ENCODE measurements around the gene IQCH. TPM values are rescaled to one million over a fixed set of nuclear protein-coding genes. Genes with fewer than 3 reads are reported as not detected.

IQCH gene
- polyA plus RNA-seq, 3 donors, result 0.03 TPM; not detected in 2

GRCh38 chr15:67413770-67414390 lies 159.3 kb downstream of the IQCH start:
- Histone ChIP-seq H3K79me2 (ENCODE audit: insufficient read depth, low read length) (no peaks in the 10 kb centered on the region), H3K9ac (ENCODE audit: insufficient read depth, low read length, poor library complexity, severe bottlenecking) (no peak overlapping the region), H3K4me2 (replicated peaks; ENCODE audit: extremely low read depth, low read length, poor library complexity, severe bottlenecking) (no peak overlapping the region), H3K9me3 (replicated peaks in 1 of 2; ENCODE audit: control insufficient read depth in 1 of 2, insufficient read depth in 1 of 2, low read length in 2 of 2) (no peaks in the 10 kb centered on the region), H3K27me3 (ENCODE audit: control insufficient read depth in 2 of 2, insufficient read depth in 2 of 2, low read length in 2 of 2) (no peaks in the 10 kb centered on the region), H3K27ac (ENCODE audit: low read depth in 1 of 2, low read length in 2 of 2) (no peak overlapping the region), H4K20me1 (ENCODE audit: insufficient read depth, low read length) (no peaks in the 10 kb centered on the region), H3K4me3 (replicated peaks in 1 of 3; ENCODE audit: low read depth in 2 of 3, low read length in 3 of 3) (no peak overlapping the region), H3K4me1 (ENCODE audit: control insufficient read depth in 1 of 2, insufficient read depth in 2 of 2, low read length in 2 of 2) (no peaks in the 10 kb centered on the region), H3K36me3 (replicated peaks in 1 of 2; ENCODE audit: control insufficient read depth in 1 of 2, insufficient read depth in 2 of 2, low read length in 2 of 2) (no peaks in the 10 kb centered on the region), H2AFZ (ENCODE audit: insufficient read depth, low read depth, low read length, poor library complexity, severe bottlenecking) (no peak overlapping the region)
- H3K9me3 Mint-ChIP-seq, result peaks cover 0 to 2% (median 0%) of the 10 kb centered on the region in 7 donors
- no peak for DNase-seq
- peak overlapping the region in 3 of 7 donors; percentile 2 to 30 (median 8) for H3K27ac Mint-ChIP-seq
- intact Hi-C loops (cut with micrococcal nuclease), result no loop called here
- no peaks in the 10 kb centered on the region for H3K27me3 Mint-ChIP-seq (ENCODE audit: low read depth in 3 of 3)
- H3K4me1 Mint-ChIP-seq, result peaks cover 6% of the 10 kb centered on the region
- no peak overlapping the region for H3K4me3 Mint-ChIP-seq
- 15% methylated on average over 9 of the region's 11 CpGs for WGBS (ENCODE audit: insufficient coverage)
- no peak for TF ChIP-seq CTCF (IDR thresholded peaks at IDR 0.05)
- peaks cover 0 to 1% of the 10 kb centered on the region in 2 donors for H3K36me3 Mint-ChIP-seq

GRCh38 chr15:67415181-67415580 lies 160.6 kb downstream of the IQCH start:
- no peak for TF ChIP-seq CTCF (IDR thresholded peaks at IDR 0.05)
- intact Hi-C loops (cut with micrococcal nuclease), result no loop called here
- WGBS (ENCODE audit: insufficient coverage), result 100% methylated on average over 3 of the region's 7 CpGs
- no peaks in the 10 kb centered on the region for H3K27me3 Mint-ChIP-seq (ENCODE audit: low read depth in 3 of 3)
- no peak overlapping the region for H3K4me3 Mint-ChIP-seq
- no peak overlapping the region for H3K27ac ChIP-seq (ENCODE audit: low read depth in 1 of 2, low read length in 2 of 2)
- no peak for DNase-seq
- peaks cover 0 to 1% of the 10 kb centered on the region in 2 donors for H3K36me3 Mint-ChIP-seq
- no peaks in the 10 kb centered on the region for H3K4me1 ChIP-seq (ENCODE audit: control insufficient read depth in 1 of 2, insufficient read depth in 2 of 2, low read length in 2 of 2)
- H4K20me1 ChIP-seq (ENCODE audit: insufficient read depth, low read length), result no peaks in the 10 kb centered on the region
- peaks cover 6% of the 10 kb centered on the region for H3K4me1 Mint-ChIP-seq
- H3K9me3 ChIP-seq (replicated peaks in 1 of 2; ENCODE audit: control insufficient read depth in 1 of 2, insufficient read depth in 1 of 2, low read length in 2 of 2), result no peaks in the 10 kb centered on the region
- no peaks in the 10 kb centered on the region for H3K9me3 Mint-ChIP-seq
- H3K36me3 ChIP-seq (replicated peaks in 1 of 2; ENCODE audit: control insufficient read depth in 1 of 2, insufficient read depth in 2 of 2, low read length in 2 of 2), result no peaks in the 10 kb centered on the region
- no peaks in the 10 kb centered on the region for H3K27me3 ChIP-seq (ENCODE audit: control insufficient read depth in 2 of 2, insufficient read depth in 2 of 2, low read length in 2 of 2)
- H3K27ac Mint-ChIP-seq, result no peak overlapping the region
- no peaks in the 10 kb centered on the region for H3K79me2 ChIP-seq (ENCODE audit: insufficient read depth, low read length)
- no peak overlapping the region for H2AFZ ChIP-seq (ENCODE audit: insufficient read depth, low read depth, low read length, poor library complexity, severe bottlenecking)
- no peak overlapping the region for H3K4me2 ChIP-seq (replicated peaks; ENCODE audit: extremely low read depth, low read length, poor library complexity, severe bottlenecking)
- H3K9ac ChIP-seq (ENCODE audit: insufficient read depth, low read length, poor library complexity, severe bottlenecking), result no peak overlapping the region
- no peak overlapping the region for H3K4me3 ChIP-seq (replicated peaks in 1 of 3; ENCODE audit: low read depth in 2 of 3, low read length in 3 of 3)
